Spleen (tissue), 11 donors: Measurements from ENCODE around the gene GABARAP. TPM values are rescaled to one million over a fixed set of nuclear protein-coding genes. Genes with fewer than 3 reads are reported as not detected.

Experiments used
- DNase-seq: peaks from one replicate; pipeline ENCODE4 v3.0.0-alpha.2; 2020
- H3K27ac ChIP-seq, 8 donors: fragments of 200-600 bp; sonication (generic) in 7 of 8; 1 replicate in 4 of 8; 2 replicates in 4 of 8; pipeline versions ENCODE4 v1.5.0 to v1.8.0; 2016 to 2021; ENCODE audit warnings: inconsistent platforms in 4 of 8, mild to moderate bottlenecking in 4 of 8, moderate library complexity in 1 of 8
- H3K27me3 ChIP-seq, 7 donors: fragments of 200-600 bp; sonication (generic) in 6 of 7; replicated peaks in 1 of 7; 1 replicate in 4 of 7; 2 replicates in 3 of 7; pipeline versions ENCODE4 v1.5.0 to v1.8.0; 2016 to 2021; ENCODE audit warnings: inconsistent platforms in 3 of 7, mild to moderate bottlenecking in 1 of 7
- H3K36me3 ChIP-seq, 6 donors: fragments of 200-600 bp; sonication (generic) in 5 of 6; 1 replicate in 4 of 6; 2 replicates in 2 of 6; pipeline versions ENCODE4 v1.5.0 to v1.8.0; 2016 to 2021; ENCODE audit warnings: inconsistent platforms in 2 of 6
- H3K4me1 ChIP-seq, 6 donors: fragments of 200-600 bp; sonication (generic) in 5 of 6; 1 replicate in 3 of 6; 2 replicates in 3 of 6; pipeline versions ENCODE4 v1.5.0 to v1.8.0; 2016 to 2021; ENCODE audit warnings: inconsistent platforms in 3 of 6
- H3K4me3 ChIP-seq, 8 donors: fragments of 200-600 bp; sonication (generic) in 7 of 8; 1 replicate in 4 of 8; 2 replicates in 4 of 8; pipeline versions ENCODE4 v1.5.0 to v1.8.0; 2016 to 2021; ENCODE audit warnings: inconsistent platforms in 4 of 8, mild to moderate bottlenecking in 4 of 8, moderate library complexity in 2 of 8
- H3K9me3 ChIP-seq, 8 donors: fragments of 200-600 bp; sonication (generic) in 7 of 8; 1 replicate in 4 of 8; 2 replicates in 4 of 8; pipeline versions ENCODE4 v1.5.0 to v1.8.0; 2016 to 2021; ENCODE audit warnings: inconsistent platforms in 4 of 8
- POLR2A ChIP-seq, 3 donors: fragments of 450-650 bp; IDR thresholded peaks; one replicate each; pipeline ENCODE4 v1.5.1; 2017; ENCODE audit warnings: antibody characterized with exemption in 3 of 3, mild to moderate bottlenecking in 1 of 3
- POLR2AphosphoS5 ChIP-seq, 3 donors: sonication (generic); formaldehyde crosslinking; IDR thresholded peaks; one replicate each; pipeline ENCODE4 v1.5.1; 2017; ENCODE audit warnings: antibody characterized with exemption in 3 of 3
- WGBS, 5 donors: extraction: QIAGEN DNeasy Blood & Tissue Kit in 3 of 5; methylation state at CpG; one replicate each; pipeline versions ENCODE4 v1.1.5 to v1.1.7; 2013 to 2018; 5-methylcytosine and 5-hydroxymethylcytosine counted together
- intact Hi-C: fragments of 100-400 bp; cut with DNase I; formaldehyde crosslinking; loops from one replicate; pipeline ENCODE4 v1.15.0; 2023; ENCODE audit warnings: low total_unique reads
- polyA plus RNA-seq, 3 donors: library from polyadenylated mRNA; stranded (reverse); fragments of 200-250 nt; gene quantifications; one replicate each; pipeline ENCODE4 v1.2.1, GENCODE V29; 2013
- total RNA-seq, 7 donors: library from RNA; depleted of rRNA in 3 of 7; stranded (reverse); fragments of >200 nt in 3 of 7; fragmentation: NEBNext Ultra II Directional in 4 of 7; extraction: Animal tissue kit (Norgen Biotek cat#: 25700) in 4 of 7; gene quantifications; one replicate each; pipeline versions ENCODE4 v1.1.0 to v1.2.1, GENCODE V29; 2016 to 2021
- TF ChIP-seq, protein P1 (sequence below), 11 experiments: fragments of 200-600 bp in 7 of 11; fragments of 450-650 bp in 4 of 11; sonication (generic) in 4 of 11; IDR thresholded peaks in 8 of 11; conservative IDR thresholded peaks in 3 of 11; 1 replicate in 7 of 11; 2 replicates in 4 of 11; pipeline versions ENCODE4 v1.4.0 to v1.8.0; 2016 to 2021; ENCODE audit warnings: antibody characterized with exemption in 11 of 11, inconsistent platforms in 4 of 11, mild to moderate bottlenecking in 1 of 11
- donor health status: healthy with polysubstance abuse.
- donor health status: DM: no; HTN: no; CAD: no; lungs with moderate emphysema.
- donor health status: DM: no; HTN: no; CAD: no.
- donor health status: Bipolar disorder and iron deficiency.
- donor health status: healthy.
- donor health status: DM: no; HTN: no; CAD: no.
- donor health status: DM: yes; HTN: yes; CAD: no.

Gene GABARAP
- total and polyA plus RNA-seq, 10 donors, result 222 to 855 (median 489) TPM

DNA sequence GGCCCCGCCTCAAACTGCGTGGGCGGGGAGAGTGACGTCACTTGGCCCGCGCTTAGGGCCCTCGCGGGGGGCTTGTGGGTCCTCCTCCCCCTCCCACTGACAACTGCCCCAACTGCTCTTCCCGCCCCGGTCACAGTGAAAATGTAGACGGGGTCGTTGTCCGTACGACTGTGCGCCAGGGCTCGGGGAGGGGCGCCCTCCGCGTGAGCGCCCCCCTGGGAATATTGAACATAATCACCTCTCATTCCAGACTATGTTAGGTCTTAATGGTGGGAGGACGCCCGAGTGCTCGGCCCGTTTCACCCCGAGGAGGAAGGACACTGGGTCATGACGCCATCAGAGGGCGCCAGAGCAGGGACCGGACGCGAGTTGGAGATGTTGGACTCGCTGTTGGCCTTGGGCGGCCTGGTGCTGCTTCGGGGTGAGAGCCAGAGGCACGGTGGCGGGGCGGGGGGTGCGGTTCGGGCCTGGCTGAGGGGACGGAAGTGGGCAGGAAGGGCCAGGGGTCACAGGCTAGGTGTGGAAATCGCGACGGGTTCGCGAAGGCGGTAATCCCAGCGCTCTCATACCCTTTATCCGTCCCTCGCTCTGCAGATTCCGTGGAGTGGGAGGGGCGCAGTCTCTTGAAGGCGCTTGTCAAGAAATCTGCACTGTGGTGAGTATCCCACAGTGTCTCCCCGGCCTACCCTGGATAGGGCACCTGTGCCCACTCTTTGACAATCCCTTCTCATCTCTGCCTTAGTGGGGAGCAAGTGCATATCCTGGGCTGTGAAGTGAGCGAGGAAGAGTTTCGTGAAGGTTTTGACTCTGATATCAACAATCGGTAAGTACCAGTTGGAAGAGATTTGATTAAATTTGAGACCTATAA, 10.2 kb upstream of the GABARAP start, which contains the start of gene ELP5:
TSS of gene ELP5 (plus strand) at position 40 of the 868 bp plus-strand sequence. CDS start at position 376, 336 bp downstream.
- intact Hi-C loops, result no loop called here
- 1 to 2% (median 1%) methylated on average over 39 to 55 of the region's 55 CpGs for WGBS, 5 donors
- Histone ChIP-seq H3K27ac (peak within 1 kb of the TSS; percentile 97 to 100 (median 99)), H3K4me3 (peak within 1 kb of the TSS; percentile 89 to 99 (median 94)), H3K36me3 (peaks cover 0 to 48% (median 33%) of the 10 kb centered on the region in 6 donors), H3K9me3 (no peaks in the 10 kb centered on the region), H3K4me1 (peaks cover 30 to 57% (median 45%) of the 10 kb centered on the region in 6 donors), H3K27me3 (no peaks in the 10 kb centered on the region)
- TF ChIP-seq, protein P1, sequence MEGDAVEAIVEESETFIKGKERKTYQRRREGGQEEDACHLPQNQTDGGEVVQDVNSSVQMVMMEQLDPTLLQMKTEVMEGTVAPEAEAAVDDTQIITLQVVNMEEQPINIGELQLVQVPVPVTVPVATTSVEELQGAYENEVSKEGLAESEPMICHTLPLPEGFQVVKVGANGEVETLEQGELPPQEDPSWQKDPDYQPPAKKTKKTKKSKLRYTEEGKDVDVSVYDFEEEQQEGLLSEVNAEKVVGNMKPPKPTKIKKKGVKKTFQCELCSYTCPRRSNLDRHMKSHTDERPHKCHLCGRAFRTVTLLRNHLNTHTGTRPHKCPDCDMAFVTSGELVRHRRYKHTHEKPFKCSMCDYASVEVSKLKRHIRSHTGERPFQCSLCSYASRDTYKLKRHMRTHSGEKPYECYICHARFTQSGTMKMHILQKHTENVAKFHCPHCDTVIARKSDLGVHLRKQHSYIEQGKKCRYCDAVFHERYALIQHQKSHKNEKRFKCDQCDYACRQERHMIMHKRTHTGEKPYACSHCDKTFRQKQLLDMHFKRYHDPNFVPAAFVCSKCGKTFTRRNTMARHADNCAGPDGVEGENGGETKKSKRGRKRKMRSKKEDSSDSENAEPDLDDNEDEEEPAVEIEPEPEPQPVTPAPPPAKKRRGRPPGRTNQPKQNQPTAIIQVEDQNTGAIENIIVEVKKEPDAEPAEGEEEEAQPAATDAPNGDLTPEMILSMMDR (IDR thresholded peaks at IDR 0.05 in 8 of 11, conservative IDR thresholded peaks at IDR 0.05 in 3 of 11), result peak in 6 of 11 experiments; percentile 6 to 55 (median 33)
- peak in 2 of 3 donors; percentile 8 to 15 for TF ChIP-seq POLR2A (IDR thresholded peaks at IDR 0.05)
- peak; percentile 91 to 93 (median 91) for TF ChIP-seq POLR2AphosphoS5 (IDR thresholded peaks at IDR 0.05)
- peak; percentile 99 for DNase-seq

DNA sequence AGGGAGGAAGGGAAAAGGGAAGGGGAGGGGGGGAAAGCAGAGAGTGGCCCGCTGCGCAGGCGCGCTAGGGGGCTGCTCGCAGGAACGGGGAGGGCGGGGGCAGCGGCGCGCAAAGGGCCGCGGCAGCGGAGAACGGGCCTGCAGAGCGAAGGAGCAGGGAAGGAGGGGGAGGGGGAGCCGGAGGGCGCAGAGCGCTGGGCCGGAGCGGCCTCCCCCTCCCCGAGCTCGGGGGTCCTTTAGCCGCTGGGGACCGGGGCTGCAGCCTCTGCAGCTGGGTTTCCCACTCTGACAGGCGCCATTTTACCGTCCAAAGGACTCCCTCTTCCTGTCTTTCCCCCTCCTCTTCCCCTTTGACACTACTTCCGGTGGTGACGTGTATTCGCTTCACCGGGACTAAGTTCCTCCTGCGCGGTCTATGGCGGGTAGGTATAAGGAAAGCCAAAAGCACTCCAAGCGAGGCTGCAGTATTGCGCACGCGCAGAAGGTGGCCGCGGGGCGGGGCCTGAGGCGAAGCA, 9.5 kb upstream of the GABARAP start, which contains the start of gene CTDNEP1:
TSS of gene CTDNEP1 (minus strand) at position 74 of the 515 bp plus-strand sequence. CDS start 438 bp downstream, outside the sequence.
- peak within 1 kb of the TSS; percentile 97 to 100 (median 99) for H3K27ac ChIP-seq
- TF ChIP-seq POLR2AphosphoS5 (IDR thresholded peaks at IDR 0.05) (peak in 1 of 3 donors; percentile 74), POLR2A (IDR thresholded peaks at IDR 0.05) (peak in 1 of 3 donors; percentile 16)
- TF ChIP-seq, protein P1 (IDR thresholded peaks at IDR 0.05 in 8 of 11, conservative IDR thresholded peaks at IDR 0.05 in 3 of 11), result no peak
- peak within 1 kb of the TSS; percentile 89 to 99 (median 94) for H3K4me3 ChIP-seq
- peaks cover 30 to 64% (median 46%) of the 10 kb centered on the region in 6 donors for H3K4me1 ChIP-seq
- H3K36me3 ChIP-seq, result peaks cover 0 to 48% (median 33%) of the 10 kb centered on the region in 6 donors
- H3K27me3 ChIP-seq, result no peaks in the 10 kb centered on the region
- WGBS, 5 donors, result 1% methylated on average over 28 to 41 of the region's 41 CpGs
- no peaks in the 10 kb centered on the region for H3K9me3 ChIP-seq
- DNase-seq, result peak; percentile 99
- intact Hi-C loops, result no loop called here

DNA sequence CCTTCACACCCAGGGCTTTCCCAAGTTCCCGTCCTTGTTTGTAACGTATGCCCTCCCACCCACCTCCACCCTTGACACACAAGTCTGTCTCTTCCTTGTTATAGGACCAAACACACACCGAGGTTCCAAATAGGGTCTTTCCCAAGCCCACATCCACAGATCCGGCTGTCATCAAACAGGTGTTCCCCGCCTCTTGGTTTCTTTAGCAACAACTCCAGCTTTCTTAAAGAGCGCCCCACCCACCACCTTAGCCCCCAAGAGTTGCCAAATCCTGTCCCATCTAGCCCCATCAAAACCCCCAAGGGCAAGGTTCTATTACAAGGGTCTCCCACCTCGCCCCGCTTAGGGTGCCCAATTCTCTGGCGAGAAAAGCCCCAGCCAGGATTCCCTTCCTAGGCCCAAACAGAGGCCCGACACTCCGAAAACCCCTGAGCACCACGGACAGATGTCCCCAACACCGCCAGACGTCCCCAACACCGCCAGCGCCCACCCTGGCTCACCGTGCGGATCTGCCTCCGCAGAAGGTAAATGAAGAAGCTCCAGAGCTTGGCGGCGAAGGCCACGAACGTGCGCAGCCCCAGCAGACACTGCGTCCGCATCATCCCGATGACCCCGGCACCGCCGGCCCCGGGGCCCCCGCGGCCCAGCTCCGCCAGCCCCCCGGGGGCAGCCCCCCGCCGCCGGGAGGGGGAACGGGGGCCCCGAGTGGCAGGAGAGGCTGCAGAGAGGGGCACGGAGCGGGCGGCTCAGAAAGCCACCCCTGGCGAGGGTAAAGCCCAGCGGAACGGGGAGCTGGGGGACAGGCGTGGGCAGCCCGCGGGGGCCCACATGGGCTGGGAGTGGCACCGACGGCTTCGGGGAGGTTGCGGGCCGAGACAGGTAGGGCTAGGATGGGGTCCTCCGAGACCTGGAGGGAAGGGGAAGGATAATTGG, 8.7 kb upstream of the GABARAP start:
- intact Hi-C loops, result no loop called here
- peak overlapping the region; percentile 97 to 100 (median 99) for H3K27ac ChIP-seq
- no peaks in the 10 kb centered on the region for H3K27me3 ChIP-seq
- peaks cover 30 to 67% (median 46%) of the 10 kb centered on the region in 6 donors for H3K4me1 ChIP-seq
- TF ChIP-seq POLR2AphosphoS5 (IDR thresholded peaks at IDR 0.05) (peak in 1 of 3 donors; percentile 3), POLR2A (IDR thresholded peaks at IDR 0.05) (no peak)
- 1 to 2% (median 1%) methylated on average over 22 to 55 of the region's 55 CpGs for WGBS, 5 donors
- no peaks in the 10 kb centered on the region for H3K9me3 ChIP-seq
- peaks cover 0 to 48% (median 33%) of the 10 kb centered on the region in 6 donors for H3K36me3 ChIP-seq
- DNase-seq, result peak; percentile 92
- H3K4me3 ChIP-seq, result peak overlapping the region; percentile 89 to 99 (median 94)

DNA sequence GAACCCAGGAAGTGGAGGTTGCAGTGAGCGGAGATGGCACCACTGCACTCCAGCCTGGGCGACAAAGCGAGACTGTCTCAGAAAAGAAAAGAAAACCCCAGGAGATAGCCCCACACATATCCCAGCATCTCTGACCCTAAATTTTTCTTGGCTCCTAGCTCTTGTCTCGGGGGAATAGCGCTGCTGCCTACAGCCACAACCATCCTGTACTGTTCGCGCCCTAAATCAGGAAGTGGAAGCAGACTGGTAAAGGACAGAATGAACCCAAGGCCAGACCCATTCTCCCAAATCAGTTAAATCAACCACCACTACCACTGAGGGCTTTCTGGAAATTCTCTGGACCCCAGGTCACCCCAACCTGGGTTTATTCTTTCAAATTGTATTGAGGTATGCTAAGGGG, 7.6 kb upstream of the GABARAP start:
- Histone ChIP-seq H3K4me1 (peaks cover 30 to 67% (median 46%) of the 10 kb centered on the region in 6 donors), H3K36me3 (peaks cover 0 to 48% (median 33%) of the 10 kb centered on the region in 6 donors), H3K27me3 (no peaks in the 10 kb centered on the region), H3K9me3 (no peaks in the 10 kb centered on the region), H3K27ac (peak overlapping the region in 7 of 8 donors; percentile 97 to 100 (median 99)), H3K4me3 (peak overlapping the region; percentile 89 to 99 (median 94))
- no peak for DNase-seq
- WGBS, 5 donors, result 54 to 71% (median 56%) methylated on average over 7 of the region's 7 CpGs
- intact Hi-C loops, result no loop called here
- TF ChIP-seq POLR2AphosphoS5 (IDR thresholded peaks at IDR 0.05) (no peak), POLR2A (IDR thresholded peaks at IDR 0.05) (no peak)
- TF ChIP-seq, protein P1 (IDR thresholded peaks at IDR 0.05 in 8 of 11, conservative IDR thresholded peaks at IDR 0.05 in 3 of 11), result no peak
